ENCODE results near the gene FUT2.

GRCh38 chr19:48735031-48735615, 39.4 kb downstream of the FUT2 start:
- TF ChIP-seq EZH2 (IDR thresholded peaks at IDR 0.05; ENCODE audit: insufficient read depth, poor library complexity, severe bottlenecking) (no peak), EZH2phosphoT487 (IDR thresholded peaks at IDR 0.05; ENCODE audit: insufficient read depth, low read depth) (no peak)
